CD4-positive, alpha-beta T cell treated with Interferon gamma for 1 hour (primary cell): ENCODE measurements around the gene ESYT3.
"Not testable (repeated sequence)": the region's sequence is repeated elsewhere in the genome, so short reads cannot be mapped to it uniquely, and the experiment has no call there.

Experiments used
- DNase-seq: peaks from one replicate; pipeline ENCODE4 v3.0.0-alpha.2; 2020

The ESYT3 gene

DNA sequence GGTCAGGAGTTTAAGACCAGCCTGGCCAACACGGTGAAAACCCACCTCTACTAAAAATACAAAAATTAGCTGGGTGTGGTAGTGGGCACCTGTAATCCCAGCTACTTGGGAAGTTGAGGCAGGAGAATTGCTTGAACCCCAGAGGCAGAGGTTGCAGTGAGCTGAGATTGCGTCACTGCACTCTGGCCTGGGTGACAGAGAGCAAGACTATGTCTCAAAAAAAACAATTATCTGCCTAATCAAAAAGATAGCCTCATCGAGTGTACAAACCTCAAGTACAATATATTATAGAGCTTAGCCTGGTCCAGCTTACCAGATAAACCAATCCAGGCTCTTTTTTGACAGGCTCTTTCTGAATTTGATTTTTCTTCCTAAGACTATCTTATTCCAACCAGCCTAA lies 61.2 kb downstream of the ESYT3 start:
- not testable (repeated sequence) for DNase-seq

DNA sequence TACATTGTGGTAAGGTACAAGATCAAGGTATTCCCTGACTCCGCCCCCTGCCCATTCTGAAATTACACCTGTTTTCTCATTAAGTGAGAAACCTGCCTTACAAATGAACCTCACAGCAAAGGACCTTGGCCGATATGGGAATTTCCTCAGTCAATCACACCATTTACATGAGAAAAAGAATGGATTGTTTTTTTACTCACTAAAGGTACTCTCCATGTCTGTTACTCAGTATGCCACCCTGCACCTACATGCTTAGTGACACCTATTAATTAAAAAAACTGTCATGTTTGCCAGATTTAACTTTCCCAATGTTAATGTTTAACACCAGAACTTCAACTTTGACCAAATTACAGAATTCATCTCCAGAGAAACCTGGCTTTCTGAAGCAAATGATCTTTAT lies 62.0 kb downstream of the ESYT3 start:
- no peak for DNase-seq

DNA sequence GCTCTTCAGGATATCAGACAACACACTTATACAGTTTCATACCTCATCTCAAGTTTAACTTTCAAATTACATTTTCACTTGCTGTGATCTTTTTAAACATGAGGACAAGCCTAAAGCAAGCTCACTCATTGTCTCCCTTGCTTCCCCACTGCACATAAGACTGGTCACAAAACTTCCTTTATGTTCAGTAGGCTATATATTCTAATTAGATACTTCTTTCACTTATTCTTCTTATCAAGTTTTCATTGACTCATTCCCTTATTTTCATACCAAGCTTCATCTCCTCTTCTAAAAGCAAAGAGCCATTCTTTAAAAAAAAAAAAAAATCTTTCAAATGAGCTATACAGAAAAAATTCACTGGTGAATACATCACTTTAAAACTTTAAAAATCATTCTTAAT lies 62.6 kb downstream of the ESYT3 start:
- DNase-seq = no peak

DNA sequence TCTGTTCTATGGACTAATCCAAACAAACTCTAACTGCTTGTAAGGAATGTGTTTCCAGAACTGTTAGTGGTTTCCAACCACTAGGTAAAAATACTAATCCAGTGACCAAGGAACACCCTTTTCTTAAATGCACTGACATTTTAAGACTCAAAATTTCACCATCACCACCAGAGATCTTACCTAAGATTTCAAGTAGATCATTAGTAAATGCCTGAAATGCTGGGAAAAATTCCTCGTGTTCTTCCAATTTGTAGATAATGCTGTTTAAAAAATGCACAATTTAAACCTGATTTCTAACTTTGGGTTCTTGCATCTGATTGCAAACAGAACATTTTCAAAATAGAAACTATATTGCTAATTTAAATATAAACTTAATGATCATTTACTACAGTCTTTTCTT lies 63.4 kb downstream of the ESYT3 start:
- no peak for DNase-seq

DNA sequence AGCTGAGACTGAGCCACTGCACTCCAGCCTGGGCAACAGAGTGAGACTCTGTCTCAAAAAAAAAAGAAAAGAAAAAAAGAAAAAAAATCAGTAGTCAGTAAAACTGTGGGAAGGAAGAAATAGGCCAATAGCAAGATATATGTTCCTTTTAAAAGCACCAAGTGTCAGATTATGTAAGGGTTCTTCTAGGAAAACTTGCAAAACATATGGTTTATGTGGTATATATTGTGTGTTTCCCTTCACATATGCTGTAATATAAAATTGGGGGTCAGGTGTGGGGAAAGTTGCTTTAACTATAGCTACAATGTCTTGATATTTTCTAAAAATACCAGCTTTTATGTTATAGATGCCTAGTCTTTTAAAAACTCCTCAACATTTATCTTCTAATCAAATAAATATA lies 64.6 kb downstream of the ESYT3 start:
- DNase-seq = no peak

DNA sequence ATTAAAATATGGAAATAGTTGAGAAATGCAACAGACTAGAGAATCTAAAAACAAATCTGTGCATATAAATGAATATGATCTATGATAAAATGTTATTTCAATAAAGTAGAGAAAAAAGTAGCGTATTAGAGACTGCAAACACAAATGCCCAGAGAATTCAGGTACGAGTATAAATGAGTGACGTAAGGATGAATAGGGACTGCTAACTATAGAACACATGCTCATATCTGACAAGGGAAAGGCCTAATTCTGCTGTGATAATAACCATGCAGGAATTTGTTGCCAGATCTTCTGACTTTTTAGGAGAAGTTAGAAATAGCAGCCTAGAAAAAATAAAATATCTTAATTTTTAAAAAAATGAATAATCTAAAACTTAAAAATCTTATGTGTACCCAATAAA lies 73.1 kb downstream of the ESYT3 start:
- no peak for DNase-seq

DNA sequence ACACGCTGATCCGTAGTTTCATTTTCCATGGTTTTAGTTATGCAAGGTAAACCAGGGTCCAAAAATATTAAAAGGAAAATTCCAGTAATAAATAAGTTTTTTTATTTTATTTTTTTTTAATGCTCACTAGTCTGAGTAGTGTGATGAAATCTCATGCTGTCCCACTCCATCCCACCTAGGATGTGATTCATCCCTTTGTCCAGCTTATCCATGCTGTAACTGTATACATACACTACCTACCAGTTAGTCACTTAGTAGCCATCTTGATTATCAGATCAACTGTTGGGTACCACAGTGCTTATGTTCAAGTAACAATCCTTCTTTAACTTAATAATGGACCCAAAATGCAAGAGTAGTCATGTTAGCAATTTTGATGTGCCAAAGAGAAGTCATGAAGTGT lies 75.2 kb downstream of the ESYT3 start:
- DNase-seq = no peak

DNA sequence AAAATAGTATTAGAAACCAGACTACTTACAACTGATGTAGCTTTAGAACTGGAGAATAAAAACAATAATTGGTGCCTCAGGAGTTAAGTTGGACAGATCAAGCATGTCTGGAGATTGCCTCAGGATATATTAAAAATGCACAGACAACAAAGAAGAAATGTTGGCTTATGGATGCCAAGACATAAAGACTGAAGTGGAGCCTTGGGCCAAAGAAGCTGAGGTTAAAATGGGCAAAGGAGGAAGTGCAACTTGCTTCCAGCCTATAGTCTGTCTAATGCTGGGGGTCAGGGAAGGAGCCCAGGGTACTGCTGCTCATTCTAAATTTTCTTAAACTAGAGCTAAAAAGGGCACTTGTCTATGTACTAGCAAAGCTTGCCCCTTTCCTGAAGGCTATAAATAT lies 77.5 kb downstream of the ESYT3 start:
- DNase-seq = no peak

DNA sequence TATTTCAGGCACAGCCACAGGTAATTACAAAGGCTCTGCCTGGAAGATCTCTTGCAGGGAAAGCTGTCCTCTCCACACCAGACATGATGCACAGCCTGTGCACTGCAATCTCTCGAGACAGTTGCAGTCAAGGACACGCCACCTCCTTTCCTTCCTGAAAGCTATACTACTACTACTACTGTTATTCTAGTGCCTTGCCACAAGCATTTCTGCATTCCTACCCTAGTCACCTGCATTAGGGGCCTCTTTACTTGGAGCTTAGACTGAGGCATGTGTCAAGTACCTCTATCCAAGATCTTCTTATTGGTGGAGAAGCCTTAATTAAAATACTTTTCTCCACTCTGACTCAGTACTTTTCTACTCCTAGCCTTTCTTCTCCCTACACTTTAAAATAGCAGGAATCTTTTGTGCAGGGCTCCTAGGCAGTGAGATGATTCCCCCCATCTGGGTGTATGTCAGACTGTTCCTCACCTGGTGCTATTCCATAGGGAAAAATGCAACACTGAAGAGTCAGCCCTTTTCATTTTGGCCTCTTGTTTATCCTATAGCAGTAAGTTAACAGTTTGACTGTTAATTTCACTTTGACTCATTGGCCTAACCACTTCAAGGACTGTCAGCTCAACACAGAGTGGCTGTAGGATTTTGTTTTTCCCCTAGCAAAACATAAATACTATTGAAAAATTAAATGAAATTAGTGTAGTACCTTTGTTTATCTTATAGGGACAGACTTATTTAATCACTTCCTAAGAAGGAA lies 78.9 kb downstream of the ESYT3 start:
- DNase-seq = no peak

DNA sequence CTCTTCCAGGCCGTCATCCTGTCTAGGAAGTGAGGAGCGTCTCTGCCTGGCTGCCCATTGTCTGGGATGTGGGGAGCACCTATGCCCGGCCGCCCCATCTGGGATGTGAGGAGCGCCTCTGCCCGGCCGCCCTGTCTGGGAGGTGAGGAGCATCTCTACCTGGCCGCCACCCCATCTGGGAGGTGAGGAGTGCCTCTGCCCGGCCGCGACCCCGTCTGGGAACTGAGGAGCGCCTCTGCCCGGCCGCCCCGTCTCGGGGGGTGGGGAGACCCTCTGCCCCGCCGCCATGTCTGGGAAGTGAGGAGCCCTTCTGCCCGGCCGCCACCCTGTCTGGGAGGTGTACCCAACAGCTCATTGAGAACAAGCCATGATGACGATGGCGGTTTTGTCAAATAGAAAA lies 87.0 kb downstream of the ESYT3 start:
- DNase-seq = not testable (repeated sequence)
